GM19025 (cell line): Measurements from ENCODE around the gene HNRNPR.

Experiments
- ATAC-seq: cut with Tn5 transposase; IDR thresholded peaks from one replicate; pipeline ENCODE4 v1.9.1; 2021; ENCODE audit warnings: mild to moderate bottlenecking, low read depth, moderate library complexity; ENCODE audit not compliant: unreplicated experiment

The HNRNPR gene

GRCh38 chr1:23369335-23370013 lies 25.4 kb upstream of the HNRNPR start, which contains the start of gene ZNF436:
ZNF436 (minus strand) TSS chr1:23369836; CDS start chr1:23368005, 1,831 bp downstream.
- ATAC-seq: no peak

DNA sequence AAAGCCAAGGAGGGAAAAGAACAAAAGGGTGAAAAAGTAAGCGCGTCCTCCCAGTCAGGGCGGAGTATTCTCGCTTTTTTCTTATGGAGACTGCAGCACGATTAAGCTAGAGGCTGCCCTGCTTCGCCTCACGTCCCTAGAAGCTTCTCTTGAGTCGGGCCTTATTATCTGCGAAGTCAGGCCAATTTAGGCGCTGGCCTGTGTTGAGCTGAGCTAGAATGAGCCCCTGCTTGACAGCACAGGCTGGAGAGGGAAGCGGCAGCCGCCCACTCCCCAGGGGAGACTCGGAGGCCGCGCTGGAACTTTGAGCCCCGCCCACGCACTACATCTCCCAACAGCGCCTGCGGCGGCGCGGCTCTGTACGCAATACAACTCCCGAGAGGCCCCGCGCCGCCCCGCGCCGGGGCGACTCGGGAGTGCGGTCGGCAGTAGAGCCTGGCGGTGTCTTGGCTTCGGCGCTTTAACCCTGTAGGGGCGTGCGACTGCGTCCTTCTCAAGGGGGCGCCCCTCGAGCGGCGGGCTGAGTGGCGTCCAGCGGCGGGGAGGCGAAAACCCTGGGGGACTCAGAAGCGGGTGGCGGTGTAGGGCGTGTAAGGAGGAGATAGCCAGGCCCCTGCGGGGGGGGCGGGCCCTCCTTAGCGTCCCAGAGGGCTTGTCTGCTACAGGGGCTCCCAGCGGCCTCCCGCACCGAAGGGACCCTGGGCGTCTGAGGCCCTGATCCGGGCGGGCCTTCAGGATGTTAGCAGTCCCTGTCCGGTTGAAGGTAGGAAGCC lies 24.7 kb upstream of the HNRNPR start:
- ATAC-seq: peak; percentile 45

DNA sequence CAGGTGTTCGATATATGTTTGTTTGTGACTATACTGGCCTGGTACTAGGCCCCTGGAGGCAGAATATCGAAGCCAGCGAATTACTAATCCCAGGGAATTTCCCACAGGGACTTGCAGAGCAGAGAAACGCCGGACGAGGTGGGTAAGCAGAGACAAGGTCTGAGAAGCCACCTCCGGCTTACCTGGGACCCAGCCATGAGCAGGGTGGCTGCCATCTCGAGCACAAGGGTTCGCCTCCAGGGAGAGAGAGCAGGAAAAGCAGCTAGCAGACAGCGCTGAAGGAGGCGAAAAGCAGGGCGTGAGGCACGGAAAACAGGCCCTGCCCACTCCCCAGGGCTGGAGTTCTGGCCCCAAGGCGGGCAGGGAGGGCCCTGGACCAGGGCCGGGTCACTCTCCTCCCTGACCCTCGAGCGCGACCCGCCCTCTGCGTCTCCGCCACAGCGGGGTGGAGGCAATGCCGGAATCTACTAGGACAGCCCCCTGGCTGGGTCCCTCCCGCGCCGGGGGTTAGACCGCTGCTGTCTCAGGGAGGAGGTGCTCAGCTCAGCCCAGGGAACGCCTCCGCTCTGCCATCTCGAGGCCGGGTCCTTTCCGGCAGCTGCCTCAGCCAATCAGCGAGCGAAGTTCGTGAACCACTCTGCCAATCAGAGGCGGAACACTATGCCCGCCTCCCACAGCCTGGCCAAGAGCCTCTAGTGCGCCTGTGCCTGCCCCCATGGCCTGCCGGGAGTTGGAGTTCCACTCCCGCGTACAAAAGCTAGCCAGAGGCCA lies 23.9 kb upstream of the HNRNPR start:
- peak; percentile 90 for ATAC-seq

GRCh38 chr1:23367451-23367790 lies 23.3 kb upstream of the HNRNPR start:
- ATAC-seq: no peak

DNA sequence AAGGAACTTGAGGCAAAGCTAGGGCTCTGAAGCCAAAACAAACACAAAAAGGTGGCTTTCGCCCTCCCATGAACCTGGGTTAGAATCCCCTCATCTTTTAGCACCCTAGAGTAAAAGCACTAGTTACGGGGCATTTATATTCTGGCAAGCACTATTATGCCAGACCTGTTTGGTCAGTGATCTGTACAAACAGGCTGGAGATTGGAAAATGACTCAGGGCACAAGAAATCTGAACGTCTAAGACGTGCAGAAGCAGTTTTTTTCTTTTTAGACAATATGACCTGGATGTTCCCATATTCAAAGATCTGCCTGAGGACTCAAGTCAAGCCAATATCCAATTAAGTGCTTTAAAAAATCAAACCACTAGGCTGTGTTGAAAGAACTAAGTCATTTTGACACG lies 22.5 kb upstream of the HNRNPR start:
- ATAC-seq: no peak

GRCh38 chr1:23366146-23366545 lies 22.1 kb upstream of the HNRNPR start:
- ATAC-seq: no peak

GRCh38 chr1:23362218-23362713 lies 18.2 kb upstream of the HNRNPR start:
- no peak for ATAC-seq

DNA sequence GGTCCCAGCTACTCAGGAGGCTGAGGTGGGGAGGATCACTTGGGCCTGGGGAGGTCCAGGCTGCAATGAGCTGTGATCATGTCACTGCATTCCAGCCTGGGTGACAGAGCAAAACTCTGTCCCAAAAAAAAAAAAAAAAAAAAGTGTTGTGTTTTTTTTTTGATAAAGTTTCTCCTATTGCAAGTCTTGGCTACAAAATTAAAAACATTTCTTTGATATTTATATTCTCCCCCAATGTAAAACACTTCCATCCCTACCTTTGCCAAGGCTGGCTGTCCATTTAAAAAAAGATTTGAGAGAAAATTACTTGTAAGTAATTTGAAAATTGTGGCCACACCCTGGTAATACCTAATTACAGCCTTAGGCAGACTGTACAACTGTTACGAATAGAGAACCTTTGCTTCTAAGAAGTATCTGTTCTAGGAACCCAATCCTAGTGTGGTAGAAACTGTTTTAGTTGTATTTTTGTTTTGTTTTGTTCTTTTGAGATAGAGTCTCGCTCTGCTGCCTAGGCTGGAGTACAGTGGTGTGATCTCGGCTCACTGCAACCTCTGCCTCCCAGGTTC lies 14.3 kb upstream of the HNRNPR start:
- ATAC-seq: no peak

GRCh38 chr1:23357138-23357908 lies 13.2 kb upstream of the HNRNPR start:
- no peak for ATAC-seq

DNA sequence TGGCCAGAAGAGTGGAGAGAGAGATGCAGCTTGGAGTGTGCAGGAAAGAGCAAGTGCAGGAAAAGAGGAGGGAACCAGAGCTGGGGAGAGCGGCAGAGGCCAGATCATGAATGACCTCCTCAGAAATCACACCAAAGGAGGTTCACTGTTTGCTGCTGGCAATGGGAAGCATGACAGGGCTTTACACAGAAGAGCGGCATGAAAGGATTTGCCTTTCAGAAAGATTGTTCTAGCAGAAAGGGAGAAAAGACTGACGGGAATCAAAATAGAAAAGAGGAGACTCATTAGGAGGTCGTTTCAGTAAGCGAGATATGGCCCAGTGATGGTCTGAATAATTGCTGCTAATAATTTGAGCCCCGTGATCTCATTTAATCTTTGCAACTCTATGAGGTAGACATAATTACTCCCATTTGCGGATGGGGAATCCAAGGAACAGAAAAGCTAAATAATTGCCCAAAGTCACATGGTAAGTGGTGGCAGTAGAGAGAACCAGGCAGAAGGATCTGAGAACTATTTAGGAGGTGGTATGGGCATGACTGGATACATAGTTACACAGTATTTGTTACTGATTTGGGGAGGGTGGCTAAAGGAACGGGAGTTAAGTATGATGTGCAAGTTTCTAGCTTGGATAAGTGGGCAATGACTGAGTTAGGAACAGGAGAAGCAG lies 12.5 kb upstream of the HNRNPR start:
- ATAC-seq: no peak

DNA sequence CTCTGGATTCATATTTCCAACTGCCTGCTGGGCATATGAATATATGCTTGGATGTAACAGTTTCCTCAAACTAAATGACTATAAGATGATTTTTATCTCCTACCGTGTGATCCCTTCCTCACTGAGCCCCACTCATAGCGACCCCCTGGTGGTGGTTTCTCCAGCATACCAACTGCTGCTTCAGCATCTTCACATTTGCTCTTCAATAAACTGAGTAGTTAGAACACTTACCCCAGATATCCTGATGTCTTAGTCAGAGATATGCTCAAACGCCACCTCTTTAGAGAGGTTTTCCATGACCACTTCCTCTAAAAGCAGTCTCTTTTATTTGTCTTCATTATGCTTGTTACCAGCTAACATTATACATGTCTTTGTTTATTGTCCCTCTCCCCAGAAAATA lies 10.2 kb upstream of the HNRNPR start:
- no peak for ATAC-seq

- no peak for ATAC-seq
Measured at GRCh38 chr1:23352096-23352695, 8.1 kb upstream of the HNRNPR start.

DNA sequence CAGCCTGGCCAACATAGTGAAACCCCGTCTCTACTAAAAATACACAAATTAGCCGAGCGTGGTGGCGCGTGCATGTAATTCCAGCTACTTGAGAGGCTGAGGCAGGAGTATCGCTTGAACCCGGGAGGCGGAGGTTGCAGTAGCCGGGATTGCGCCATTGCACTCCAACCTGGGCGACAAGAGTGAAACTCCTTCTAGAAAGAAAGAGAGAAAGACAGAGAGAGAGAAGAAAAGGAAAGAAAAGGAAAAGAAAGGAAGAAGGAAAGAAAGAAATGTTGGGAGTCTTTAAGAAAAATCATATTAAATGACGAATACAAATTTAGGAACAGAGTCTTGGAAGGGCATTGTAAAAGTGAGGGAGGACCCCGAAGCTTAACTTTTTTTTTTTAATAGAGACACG lies 1.8 kb upstream of the HNRNPR start:
- ATAC-seq: no peak

GRCh38 chr1:23344987-23345472 lies 946 bp upstream of the HNRNPR start:
- ATAC-seq: no peak

GRCh38 chr1:23343221-23344110 lies 618 bp downstream of the HNRNPR start:
- ATAC-seq: peak; percentile 5

- no peak for ATAC-seq
Measured at GRCh38 chr1:23341931-23342692, 2.0 kb downstream of the HNRNPR start.

GRCh38 chr1:23339632-23340031 lies 4.5 kb downstream of the HNRNPR start:
- no peak for ATAC-seq
